SK-N-MC (cell line): ENCODE results near the gene PCTP.

Source experiments
- DNase-seq: peaks from one replicate; pipeline ENCODE4 v3.0.0-alpha.2; 2011; ENCODE audit warnings: low read depth, low spot score
- H3K27ac ChIP-seq: fragments of 200-600 bp; sonication (generic); 2 replicates; pipeline ENCODE4 v1.5.1; 2016; ENCODE audit warnings: mixed run types
- H3K36me3 ChIP-seq: fragments of 200-600 bp; sonication (generic); 2 replicates; pipeline ENCODE4 v1.6.1; 2017; ENCODE audit warnings: antibody characterized with exemption, low read length, mixed read lengths; ENCODE audit not compliant: insufficient read depth
- H3K4me3 ChIP-seq: fragments of 200-600 bp; sonication (generic); 2 replicates; pipeline ENCODE4 v1.5.1; 2016
- H3K9ac ChIP-seq: fragments of 200-600 bp; sonication (generic); 2 replicates; pipeline ENCODE4 v1.8.0; 2017; ENCODE audit warnings: mixed run types, mixed read lengths; ENCODE audit not compliant: insufficient read length
- H3K9me3 ChIP-seq: fragments of 200-600 bp; sonication (generic); 2 replicates; pipeline ENCODE4 v1.6.1; 2017; ENCODE audit warnings: low read depth, mild to moderate bottlenecking, antibody characterized with exemption, low read length, moderate library complexity, mixed read lengths
- EZH2 ChIP-seq: fragments of 200-600 bp; sonication (generic); IDR thresholded peaks from one replicate; pipeline ENCODE4 v1.6.1; 2017; ENCODE audit warnings: antibody characterized with exemption
- FOXP2 ChIP-seq: optimal IDR thresholded peaks from 2 replicates; pipeline ENCODE3; 2011; ENCODE audit warnings: mild to moderate bottlenecking, moderate library complexity; ENCODE audit not compliant: insufficient read depth; ENCODE audit errors: extremely low read length, control extremely low read depth
- POLR2AphosphoS5 ChIP-seq: IDR thresholded peaks from 2 replicates; pipeline ENCODE4 v1.6.1; 2012; ENCODE audit warnings: mild to moderate bottlenecking, low read depth, low read length, borderline replicate concordance

Gene PCTP

GRCh38 chr17:55793272-55793671, 42.4 kb downstream of the PCTP start:
- H3K9me3 ChIP-seq = no peaks in the 10 kb centered on the region
- no peak overlapping the region for H3K4me3 ChIP-seq
- no peak overlapping the region for H3K27ac ChIP-seq
- TF ChIP-seq FOXP2 = no peak
- TF ChIP-seq EZH2 = no peak
- TF ChIP-seq POLR2AphosphoS5 = no peak
- no peak overlapping the region for H3K9ac ChIP-seq
- H3K36me3 ChIP-seq = no peaks in the 10 kb centered on the region
- DNase-seq = no peak

- Histone ChIP-seq H3K9me3 (no peaks in the 10 kb centered on the region), H3K27ac (no peak overlapping the region), H3K36me3 (no peaks in the 10 kb centered on the region), H3K9ac (no peak overlapping the region), H3K4me3 (no peak overlapping the region)
- DNase-seq = no peak
- TF ChIP-seq POLR2AphosphoS5 = no peak
- no peak for TF ChIP-seq EZH2
- no peak for TF ChIP-seq FOXP2
Observed at GRCh38 chr17:55794725-55795482, 44.1 kb downstream of the PCTP start.

DNA sequence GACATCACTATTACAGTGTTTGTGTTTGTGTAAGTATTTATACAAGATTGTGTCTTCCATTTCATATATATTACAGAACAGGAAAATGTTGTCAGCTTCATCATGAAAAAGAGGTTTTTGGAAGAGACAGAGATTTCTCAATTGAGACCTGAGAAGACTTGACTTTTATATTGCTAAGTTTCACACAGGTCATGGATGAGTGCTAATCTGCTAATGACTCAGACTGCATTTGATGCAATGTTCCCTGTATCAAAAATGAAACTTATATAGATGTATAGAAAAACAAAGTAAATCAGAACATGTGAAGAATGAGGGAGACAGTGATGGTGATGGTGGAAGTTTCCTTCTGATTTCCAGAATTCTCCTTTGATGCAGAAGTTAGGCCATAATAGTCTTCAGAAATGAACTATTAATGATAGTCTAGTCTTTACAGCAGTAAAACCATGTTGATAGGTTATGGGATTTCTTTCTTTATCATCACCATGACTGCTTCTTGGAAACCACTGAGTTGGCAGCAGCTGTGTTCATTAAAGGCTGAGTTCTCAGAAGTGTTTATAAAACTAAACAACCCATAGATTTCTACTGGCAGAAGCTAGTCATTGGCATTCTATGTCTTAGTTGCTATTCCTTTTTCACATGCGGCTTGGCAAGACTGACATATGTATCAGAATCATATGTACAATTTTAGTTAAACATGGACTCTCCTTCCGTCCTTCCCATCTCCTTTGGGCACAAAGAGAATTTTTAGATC, 56.1 kb downstream of the PCTP start:
- DNase-seq = no peak
- TF ChIP-seq FOXP2 = no peak
- no peak for TF ChIP-seq EZH2
- no peak for TF ChIP-seq POLR2AphosphoS5
- no peaks in the 10 kb centered on the region for H3K9me3 ChIP-seq
- no peak overlapping the region for H3K9ac ChIP-seq
- no peaks in the 10 kb centered on the region for H3K36me3 ChIP-seq
- no peak overlapping the region for H3K4me3 ChIP-seq
- H3K27ac ChIP-seq = no peak overlapping the region

- TF ChIP-seq EZH2 = no peak
- no peaks in the 10 kb centered on the region for H3K9me3 ChIP-seq
- H3K36me3 ChIP-seq = no peaks in the 10 kb centered on the region
- no peak overlapping the region for H3K4me3 ChIP-seq
- no peak overlapping the region for H3K9ac ChIP-seq
- no peak for DNase-seq
- H3K27ac ChIP-seq = no peak overlapping the region
Observed at GRCh38 chr17:55811536-55811935, 60.7 kb downstream of the PCTP start.

GRCh38 chr17:55812323-55812722, 61.5 kb downstream of the PCTP start:
- H3K9ac ChIP-seq = no peak overlapping the region
- H3K9me3 ChIP-seq = no peaks in the 10 kb centered on the region
- TF ChIP-seq EZH2 (no peak), FOXP2 (no peak), POLR2AphosphoS5 (no peak)
- H3K36me3 ChIP-seq = no peaks in the 10 kb centered on the region
- H3K4me3 ChIP-seq = no peak overlapping the region
- H3K27ac ChIP-seq = no peak overlapping the region
- no peak for DNase-seq

DNA sequence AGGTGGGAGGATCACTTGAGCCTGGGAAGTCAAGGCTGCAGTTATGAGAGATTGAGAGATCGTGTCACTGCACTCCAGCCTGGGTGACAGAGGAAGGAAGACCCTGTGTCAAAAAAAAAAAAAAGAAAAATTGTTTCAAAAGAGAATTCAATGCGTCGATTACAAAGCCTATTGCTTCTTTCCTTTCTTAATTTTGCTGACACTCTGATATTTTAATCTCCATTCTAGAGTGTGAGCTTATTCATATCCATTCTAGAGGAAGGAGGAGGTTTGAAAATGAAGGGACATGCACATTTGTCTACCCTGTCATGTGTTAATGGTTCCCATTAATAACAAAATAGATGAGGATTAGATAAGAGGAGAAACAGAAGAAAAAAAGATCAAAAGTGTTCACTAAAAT, 63.1 kb downstream of the PCTP start:
- Histone ChIP-seq H3K9me3 (no peaks in the 10 kb centered on the region), H3K36me3 (no peaks in the 10 kb centered on the region), H3K4me3 (no peak overlapping the region), H3K9ac (no peak overlapping the region), H3K27ac (no peak overlapping the region)
- no peak for DNase-seq
- TF ChIP-seq EZH2 = no peak
- no peak for TF ChIP-seq POLR2AphosphoS5
- TF ChIP-seq FOXP2 = no peak

DNA sequence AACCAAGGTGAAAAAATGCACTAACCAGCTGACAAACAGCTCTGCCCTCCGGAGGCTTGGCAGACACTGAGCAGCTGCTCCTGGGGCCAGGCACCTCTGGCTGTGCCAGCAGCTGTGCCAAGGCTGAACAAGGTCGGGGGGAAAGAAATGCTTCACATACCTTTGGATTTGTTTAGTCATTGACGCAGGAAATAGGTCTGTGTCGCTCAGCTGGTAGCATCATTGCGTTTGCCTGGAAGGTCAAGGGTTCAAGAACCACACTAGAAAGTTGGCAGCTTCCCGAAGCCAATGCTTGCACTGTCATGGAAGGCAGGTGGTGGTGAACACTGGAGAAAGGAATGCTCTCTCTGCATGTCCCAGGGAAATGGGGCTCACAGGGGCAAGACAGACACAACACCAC, 63.5 kb downstream of the PCTP start:
- H3K36me3 ChIP-seq = no peaks in the 10 kb centered on the region
- H3K9ac ChIP-seq = no peak overlapping the region
- no peak overlapping the region for H3K27ac ChIP-seq
- DNase-seq = no peak
- TF ChIP-seq POLR2AphosphoS5 = no peak
- no peak for TF ChIP-seq EZH2
- TF ChIP-seq FOXP2 = no peak
- H3K4me3 ChIP-seq = no peak overlapping the region
- no peaks in the 10 kb centered on the region for H3K9me3 ChIP-seq

- Histone ChIP-seq H3K27ac (no peak overlapping the region), H3K9ac (no peak overlapping the region), H3K9me3 (no peaks in the 10 kb centered on the region), H3K36me3 (no peaks in the 10 kb centered on the region), H3K4me3 (no peak overlapping the region)
- TF ChIP-seq EZH2 (no peak), FOXP2 (no peak), POLR2AphosphoS5 (no peak)
- DNase-seq = no peak
Observed at GRCh38 chr17:55816532-55817396, 65.9 kb downstream of the PCTP start.
